Type B pancreatic cell (in vitro differentiated cells): ENCODE data around the gene ZNF646. TPM values are rescaled to one million over a fixed set of nuclear protein-coding genes. Genes with fewer than 3 reads are reported as not detected.

Experiments
- DNase-seq: peaks from one replicate; pipeline ENCODE4 v3.0.0; 2021; ENCODE audit warnings: mixed read lengths; ENCODE audit not compliant: unreplicated experiment; ENCODE audit errors: extremely low spot score
- H3K27ac Mint-ChIP-seq: 2 replicates; pipeline ENCODE4 v1.8.0; 2021; ENCODE audit warnings: mild to moderate bottlenecking, mixed read lengths
- H3K27me3 Mint-ChIP-seq: 2 replicates; pipeline ENCODE4 v1.8.0; 2021; ENCODE audit warnings: mixed read lengths
- H3K36me3 Mint-ChIP-seq: 2 replicates; pipeline ENCODE4 v1.8.0; 2021; ENCODE audit warnings: mixed read lengths
- H3K4me1 Mint-ChIP-seq: one replicate; pipeline ENCODE4 v1.8.0; 2021; ENCODE audit warnings: mixed read lengths; ENCODE audit not compliant: unreplicated experiment
- H3K4me3 Mint-ChIP-seq: 2 replicates; pipeline ENCODE4 v1.8.0; 2021; ENCODE audit warnings: mild to moderate bottlenecking, mixed read lengths
- H3K9me3 Mint-ChIP-seq: 2 replicates; pipeline ENCODE4 v1.8.0; 2021; ENCODE audit warnings: mixed read lengths
- total RNA-seq: library from RNA; stranded (reverse); gene quantifications from 2 replicates; pipeline ENCODE4 v1.2.1, GENCODE V29; 2021; ENCODE audit warnings: low replicate concordance
- TF ChIP-seq, protein P1 (sequence below): fragments of 200-600 bp; sonication (generic); conservative IDR thresholded peaks from 2 replicates; pipeline ENCODE4 v1.5.0; 2021; ENCODE audit warnings: antibody characterized with exemption, mild to moderate bottlenecking

ZNF646 gene
- total RNA-seq, 1 donor from 2014 or later = 27.2 TPM

DNA sequence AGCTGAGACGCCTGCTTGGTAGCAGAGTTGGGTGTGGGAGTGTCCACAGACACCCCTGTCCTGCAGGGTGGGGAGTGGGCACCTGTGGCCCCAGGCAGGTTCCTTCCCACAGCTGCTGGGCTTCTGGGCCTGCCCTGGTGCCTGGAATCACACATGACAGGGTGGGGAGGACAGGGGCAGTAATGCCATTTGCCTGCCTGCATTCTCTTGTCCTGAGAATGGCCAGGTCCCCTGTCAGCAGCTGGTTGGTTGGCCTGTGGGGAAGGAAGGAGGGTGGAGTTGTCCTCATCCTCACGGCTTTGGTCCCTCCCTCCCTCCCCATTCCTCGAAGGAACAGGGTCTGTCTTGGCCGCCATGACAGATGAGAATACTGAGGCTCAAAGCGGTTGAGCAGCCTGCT lies 9.3 kb downstream of the ZNF646 start:
- Mint-ChIP-seq H3K9me3 (no peaks in the 10 kb centered on the region), H3K4me3 (no peak overlapping the region), H3K27ac (no peak overlapping the region), H3K36me3 (no peaks in the 10 kb centered on the region), H3K4me1 (peaks cover 5% of the 10 kb centered on the region), H3K27me3 (no peaks in the 10 kb centered on the region)
- no peak for DNase-seq
- TF ChIP-seq, protein P1, sequence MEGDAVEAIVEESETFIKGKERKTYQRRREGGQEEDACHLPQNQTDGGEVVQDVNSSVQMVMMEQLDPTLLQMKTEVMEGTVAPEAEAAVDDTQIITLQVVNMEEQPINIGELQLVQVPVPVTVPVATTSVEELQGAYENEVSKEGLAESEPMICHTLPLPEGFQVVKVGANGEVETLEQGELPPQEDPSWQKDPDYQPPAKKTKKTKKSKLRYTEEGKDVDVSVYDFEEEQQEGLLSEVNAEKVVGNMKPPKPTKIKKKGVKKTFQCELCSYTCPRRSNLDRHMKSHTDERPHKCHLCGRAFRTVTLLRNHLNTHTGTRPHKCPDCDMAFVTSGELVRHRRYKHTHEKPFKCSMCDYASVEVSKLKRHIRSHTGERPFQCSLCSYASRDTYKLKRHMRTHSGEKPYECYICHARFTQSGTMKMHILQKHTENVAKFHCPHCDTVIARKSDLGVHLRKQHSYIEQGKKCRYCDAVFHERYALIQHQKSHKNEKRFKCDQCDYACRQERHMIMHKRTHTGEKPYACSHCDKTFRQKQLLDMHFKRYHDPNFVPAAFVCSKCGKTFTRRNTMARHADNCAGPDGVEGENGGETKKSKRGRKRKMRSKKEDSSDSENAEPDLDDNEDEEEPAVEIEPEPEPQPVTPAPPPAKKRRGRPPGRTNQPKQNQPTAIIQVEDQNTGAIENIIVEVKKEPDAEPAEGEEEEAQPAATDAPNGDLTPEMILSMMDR = no peak

DNA sequence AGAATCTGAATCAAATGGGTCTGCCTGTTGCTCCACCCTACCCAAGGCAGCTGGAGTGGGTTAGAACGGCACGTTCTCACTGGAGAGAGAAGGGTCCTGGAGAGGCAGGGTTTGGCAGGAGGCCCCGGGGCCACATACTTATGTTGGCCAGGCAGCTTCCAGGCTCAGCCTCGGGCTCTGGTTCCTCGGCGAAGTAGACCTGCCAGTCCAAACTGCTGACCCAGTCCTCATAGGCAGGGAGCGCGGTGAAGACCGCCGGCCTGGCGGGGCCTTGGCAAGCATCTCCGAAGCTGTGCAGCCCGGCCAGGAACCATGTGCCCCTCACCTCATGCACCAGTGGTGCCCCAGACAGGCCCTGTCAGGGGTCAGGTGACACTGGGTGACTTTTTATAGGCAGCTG lies 9.8 kb downstream of the ZNF646 start:
- TF ChIP-seq, protein P1 = no peak
- Mint-ChIP-seq H3K36me3 (no peaks in the 10 kb centered on the region), H3K27me3 (no peaks in the 10 kb centered on the region), H3K27ac (no peak overlapping the region), H3K4me3 (no peak overlapping the region), H3K9me3 (no peaks in the 10 kb centered on the region), H3K4me1 (peaks cover 5% of the 10 kb centered on the region)
- no peak for DNase-seq

DNA sequence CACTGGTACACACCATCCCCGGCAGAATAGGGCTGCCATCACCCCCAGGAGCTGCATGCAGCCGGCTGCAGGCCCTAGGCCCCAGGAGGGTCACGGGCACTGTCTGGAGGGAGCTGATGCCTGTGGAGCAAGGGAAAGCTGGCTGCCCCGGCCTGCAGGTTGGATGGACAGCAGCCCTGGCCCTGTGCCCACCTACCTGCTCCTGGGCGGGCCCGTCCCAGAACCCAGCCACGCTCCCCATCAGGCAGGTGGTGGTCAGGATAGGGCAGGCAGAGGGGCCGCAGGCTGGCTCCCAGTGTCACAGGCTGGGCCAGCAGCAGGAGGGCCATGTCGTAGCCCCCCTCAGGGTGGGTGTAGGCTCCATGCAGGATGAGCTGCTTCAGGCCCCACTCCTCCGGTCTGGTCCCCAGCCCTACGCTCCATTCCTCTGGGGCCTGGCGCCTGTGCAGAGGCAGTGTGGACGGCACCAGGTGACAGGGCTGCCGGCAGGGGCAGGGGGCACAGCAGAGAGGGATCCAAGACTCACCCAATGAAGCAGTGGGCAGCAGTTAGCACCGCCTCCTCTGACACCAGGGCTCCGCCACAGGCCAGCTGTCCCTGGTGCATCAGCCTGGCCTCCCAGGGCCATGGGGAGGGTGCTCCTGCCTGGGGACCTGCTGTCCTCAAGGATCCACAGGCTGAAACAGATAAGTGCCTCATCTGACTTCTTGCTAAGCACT lies 10.5 kb downstream of the ZNF646 start:
- H3K27me3 Mint-ChIP-seq = no peaks in the 10 kb centered on the region
- no peak overlapping the region for H3K4me3 Mint-ChIP-seq
- H3K36me3 Mint-ChIP-seq = no peaks in the 10 kb centered on the region
- TF ChIP-seq, protein P1 = no peak
- H3K9me3 Mint-ChIP-seq = no peaks in the 10 kb centered on the region
- no peak overlapping the region for H3K27ac Mint-ChIP-seq
- peaks cover 5% of the 10 kb centered on the region for H3K4me1 Mint-ChIP-seq
- no peak for DNase-seq

DNA sequence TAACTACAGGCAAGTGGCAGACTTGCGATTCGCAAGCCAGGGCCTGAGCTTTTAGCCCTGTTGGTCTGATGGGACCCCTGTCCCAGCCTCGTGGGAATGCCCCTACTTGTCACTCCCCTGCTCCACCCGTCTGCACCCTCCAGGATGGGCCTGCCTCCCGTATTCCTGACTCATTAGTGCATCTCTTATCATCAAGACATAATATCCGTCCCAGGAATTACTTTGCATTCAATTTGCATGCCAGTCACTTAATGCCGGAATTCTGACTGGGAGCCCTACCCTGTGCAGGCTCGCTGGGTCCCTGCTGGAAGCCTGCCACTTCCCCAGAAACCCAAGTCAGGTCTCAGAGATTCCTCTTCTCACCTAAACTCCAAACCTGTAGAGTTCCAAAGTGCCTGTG lies 11.2 kb downstream of the ZNF646 start:
- TF ChIP-seq, protein P1 = no peak
- no peak overlapping the region for H3K4me3 Mint-ChIP-seq
- no peaks in the 10 kb centered on the region for H3K9me3 Mint-ChIP-seq
- H3K27me3 Mint-ChIP-seq = no peaks in the 10 kb centered on the region
- no peak for DNase-seq
- H3K36me3 Mint-ChIP-seq = no peaks in the 10 kb centered on the region
- no peak overlapping the region for H3K27ac Mint-ChIP-seq
- H3K4me1 Mint-ChIP-seq = peaks cover 5% of the 10 kb centered on the region

DNA sequence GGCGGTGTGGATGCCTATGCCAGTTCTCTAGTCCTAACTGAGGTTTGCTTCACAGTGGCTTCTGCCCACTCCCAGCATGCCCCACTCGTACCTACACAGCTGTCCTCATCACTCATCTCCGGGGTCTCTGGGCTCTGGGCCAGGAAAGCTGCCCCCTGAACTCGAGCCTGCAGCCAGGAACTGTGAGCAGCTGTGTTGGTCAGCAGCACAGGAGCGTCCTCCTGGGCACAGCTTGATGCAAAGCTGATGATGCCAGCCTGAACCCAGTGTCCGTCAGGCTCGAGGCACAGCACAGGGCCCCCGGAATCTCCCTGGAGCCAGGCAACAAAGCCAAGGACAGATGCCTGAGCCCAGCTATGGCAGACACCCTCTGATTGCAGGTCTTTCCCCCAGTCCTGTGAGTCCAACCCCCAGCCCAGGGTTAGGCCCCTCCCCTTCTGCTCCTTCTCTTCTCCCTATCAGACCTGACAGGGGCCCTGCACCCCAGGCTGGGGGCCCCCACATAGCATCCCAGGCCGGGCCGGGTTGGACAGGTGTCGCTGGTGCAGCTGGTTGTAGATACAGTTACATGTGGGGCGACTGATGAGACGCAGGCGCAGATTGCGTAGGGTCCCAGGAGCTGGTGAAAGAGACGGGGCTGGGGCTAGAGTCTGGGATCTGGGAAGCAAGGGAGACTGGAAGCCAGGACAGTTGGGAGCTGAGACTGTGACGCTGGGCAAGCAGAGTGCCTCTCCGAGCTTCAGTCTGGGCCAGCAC lies 11.8 kb downstream of the ZNF646 start:
- Mint-ChIP-seq H3K4me1 (peaks cover 5% of the 10 kb centered on the region), H3K27ac (no peak overlapping the region), H3K9me3 (no peaks in the 10 kb centered on the region), H3K27me3 (no peaks in the 10 kb centered on the region), H3K36me3 (no peaks in the 10 kb centered on the region), H3K4me3 (no peak overlapping the region)
- DNase-seq = no peak
- TF ChIP-seq, protein P1 = no peak
